ENCODE data around the gene TTC28. TPM values are rescaled to one million over a fixed set of nuclear protein-coding genes. Genes with fewer than 3 reads are reported as not detected.
A peak's percentile ranks its signal among the peaks of the same experiment; 100 is the strongest.

Gene TTC28
- total RNA-seq, 1 donor from 2014 or later = 13.5 TPM

GRCh38 chr22:28241656-28242290, 437.9 kb downstream of the TTC28 start:
- DNase-seq (ENCODE audit: low read depth) = no peak
- no peak for TF ChIP-seq CTCF (IDR thresholded peaks at IDR 0.05; ENCODE audit: insufficient read depth, low read length, poor library complexity, severe bottlenecking)
- H3K36me3 ChIP-seq (ENCODE audit: control insufficient read depth, insufficient read depth, low read length) = no peaks in the 10 kb centered on the region
- no peak overlapping the region for H3K4me3 ChIP-seq (ENCODE audit: low read depth, low read length)
- no peaks in the 10 kb centered on the region for H3K27me3 ChIP-seq (ENCODE audit: control insufficient read depth, insufficient read depth, low read length)

GRCh38 chr22:28239941-28240340, 439.7 kb downstream of the TTC28 start:
- DNase-seq (ENCODE audit: low read depth) = no peak
- no peak overlapping the region for H3K4me3 ChIP-seq (ENCODE audit: low read depth, low read length)
- H3K36me3 ChIP-seq (ENCODE audit: control insufficient read depth, insufficient read depth, low read length) = no peaks in the 10 kb centered on the region
- H3K27me3 ChIP-seq (ENCODE audit: control insufficient read depth, insufficient read depth, low read length) = no peaks in the 10 kb centered on the region
- TF ChIP-seq CTCF (IDR thresholded peaks at IDR 0.05; ENCODE audit: insufficient read depth, low read length, poor library complexity, severe bottlenecking) = no peak

- DNase-seq (ENCODE audit: low read depth) = no peak
- Histone ChIP-seq H3K4me3 (ENCODE audit: low read depth, low read length) (no peak overlapping the region), H3K27me3 (ENCODE audit: control insufficient read depth, insufficient read depth, low read length) (no peaks in the 10 kb centered on the region), H3K36me3 (ENCODE audit: control insufficient read depth, insufficient read depth, low read length) (no peaks in the 10 kb centered on the region)
- TF ChIP-seq CTCF (IDR thresholded peaks at IDR 0.05; ENCODE audit: insufficient read depth, low read length, poor library complexity, severe bottlenecking) = no peak
These were observed 441.9 kb downstream of the TTC28 start for GRCh38 chr22:28237783-28238182.

GRCh38 chr22:28237112-28237511, 442.5 kb downstream of the TTC28 start:
- Histone ChIP-seq H3K36me3 (ENCODE audit: control insufficient read depth, insufficient read depth, low read length) (no peaks in the 10 kb centered on the region), H3K27me3 (ENCODE audit: control insufficient read depth, insufficient read depth, low read length) (no peaks in the 10 kb centered on the region), H3K4me3 (ENCODE audit: low read depth, low read length) (no peak overlapping the region)
- no peak for TF ChIP-seq CTCF (IDR thresholded peaks at IDR 0.05; ENCODE audit: insufficient read depth, low read length, poor library complexity, severe bottlenecking)
- DNase-seq (ENCODE audit: low read depth) = no peak

GRCh38 chr22:28232204-28232603, 447.4 kb downstream of the TTC28 start:
- Histone ChIP-seq H3K27me3 (ENCODE audit: control insufficient read depth, insufficient read depth, low read length) (no peaks in the 10 kb centered on the region), H3K4me3 (ENCODE audit: low read depth, low read length) (no peak overlapping the region), H3K36me3 (ENCODE audit: control insufficient read depth, insufficient read depth, low read length) (no peaks in the 10 kb centered on the region)
- DNase-seq (ENCODE audit: low read depth) = no peak
- TF ChIP-seq CTCF (IDR thresholded peaks at IDR 0.05; ENCODE audit: insufficient read depth, low read length, poor library complexity, severe bottlenecking) = no peak

GRCh38 chr22:28231441-28231840, 448.2 kb downstream of the TTC28 start:
- H3K4me3 ChIP-seq (ENCODE audit: low read depth, low read length) = no peak overlapping the region
- peak; percentile 38 for DNase-seq (ENCODE audit: low read depth)
- H3K27me3 ChIP-seq (ENCODE audit: control insufficient read depth, insufficient read depth, low read length) = no peaks in the 10 kb centered on the region
- no peak for TF ChIP-seq CTCF (IDR thresholded peaks at IDR 0.05; ENCODE audit: insufficient read depth, low read length, poor library complexity, severe bottlenecking)
- H3K36me3 ChIP-seq (ENCODE audit: control insufficient read depth, insufficient read depth, low read length) = no peaks in the 10 kb centered on the region
